H1 (cell line): Measurements from ENCODE around the gene FRG2C. TPM values are rescaled to one million over a fixed set of nuclear protein-coding genes. Genes with fewer than 3 reads are reported as not detected.
A peak's percentile ranks its signal among the peaks of the same experiment; 100 is the strongest.
"Not testable (repeated sequence)": the region's sequence is repeated elsewhere in the genome, so short reads cannot be mapped to it uniquely, and the experiment has no call there.

Experiments used
- CTCF ChIA-PET: fragments of 300-600 bp; sonication (Branson Sonifier 250); formaldehyde crosslinking; loops from one replicate; lab custom pipeline; 2021; ENCODE audit not compliant: partially characterized antibody; lab: Charles Lee
- POLR2A ChIA-PET: fragments of 300-600 bp; sonication (Branson Sonifier 250); formaldehyde crosslinking; loops from one replicate; lab custom pipeline; 2021; ENCODE audit warnings: inconsistent platforms; ENCODE audit not compliant: partially characterized antibody; lab: Charles Lee
- DNase-seq, 2 experiments: peaks; one replicate each; pipeline versions ENCODE4 v3.0.0 to v3.0.0-alpha.2; 2010 to 2022; ENCODE audit warnings: low spot score in 2 of 2, low read depth in 1 of 2, mixed read lengths in 1 of 2
- FAIRE-seq: peaks from 2 replicates; lab custom pipeline; 2011; peaks lifted over from hg19 to GRCh38; lab: Jason Lieb, UNC
- H2AFZ ChIP-seq: 2 replicates; pipeline ENCODE4 v1.8.1; 2012; ENCODE audit warnings: low read length, inconsistent platforms
- H2AK5ac ChIP-seq: 2 replicates; pipeline ENCODE4 v1.6.1; 2013; ENCODE audit warnings: low read depth, low read length
- H2BK120ac ChIP-seq: replicated peaks from 2 replicates; pipeline ENCODE3; 2013; ENCODE audit warnings: low read depth, low read length, inconsistent platforms
- H2BK12ac ChIP-seq: 2 replicates; pipeline ENCODE4 v1.6.1; 2013; ENCODE audit warnings: low read depth, low read length
- H2BK15ac ChIP-seq: 2 replicates; pipeline ENCODE4 v1.6.1; 2013; ENCODE audit warnings: low read length
- H2BK20ac ChIP-seq: 2 replicates; pipeline ENCODE4 v1.6.1; 2013; ENCODE audit warnings: low read length
- H2BK5ac ChIP-seq: 2 replicates; pipeline ENCODE4 v1.6.1; 2013; ENCODE audit warnings: low read depth, low read length
- H3K14ac ChIP-seq: 2 replicates; pipeline ENCODE4 v1.6.1; 2013; ENCODE audit warnings: inconsistent platforms; ENCODE audit not compliant: insufficient read length
- H3K18ac ChIP-seq: 2 replicates; pipeline ENCODE4 v1.6.1; 2013; ENCODE audit warnings: low read length; ENCODE audit errors: extremely low read depth
- H3K23ac ChIP-seq: 2 replicates; pipeline ENCODE4 v1.6.1; 2013; ENCODE audit warnings: inconsistent platforms; ENCODE audit not compliant: insufficient read length
- H3K23me2 ChIP-seq: 2 replicates; pipeline ENCODE4 v1.6.1; 2013; ENCODE audit warnings: low read depth, low read length
- H3K27ac ChIP-seq: 2 replicates; pipeline ENCODE4 v1.6.1; 2011; ENCODE audit warnings: low read depth, low read length, inconsistent platforms
- H3K27me3 ChIP-seq, 4 experiments: replicated peaks in 1 of 4; 1 replicate in 1 of 4; 2 replicates in 3 of 4; pipeline versions ENCODE4 v1.6.1 to v1.8.1; 2011 to 2013; ENCODE audit warnings: low read length in 3 of 4, mild to moderate bottlenecking in 3 of 4, inconsistent platforms in 2 of 4, mixed read lengths in 2 of 4, moderate library complexity in 1 of 4; ENCODE audit not compliant: control insufficient read depth in 3 of 4, insufficient read depth in 3 of 4; ENCODE audit errors: extremely low read depth in 1 of 4
- H3K36me3 ChIP-seq, 4 experiments: 2 replicates each; pipeline versions ENCODE4 v1.6.1 to v1.8.1; 2011 to 2013; ENCODE audit warnings: mild to moderate bottlenecking in 4 of 4, low read length in 3 of 4, moderate library complexity in 2 of 4, control low read depth in 1 of 4, inconsistent platforms in 1 of 4; ENCODE audit not compliant: insufficient read depth in 4 of 4, control insufficient read depth in 2 of 4
- H3K4ac ChIP-seq: replicated peaks from 2 replicates; pipeline ENCODE3; 2013; ENCODE audit warnings: low read length, low read depth, mixed read lengths, inconsistent platforms; ENCODE audit not compliant: insufficient read length
- H3K4me1 ChIP-seq, 4 experiments: replicated peaks in 1 of 4; 1 replicate in 1 of 4; 2 replicates in 3 of 4; pipeline versions ENCODE4 v1.6.1 to v1.8.1; 2011 to 2013; ENCODE audit warnings: low read length in 3 of 4, inconsistent platforms in 2 of 4, mixed read lengths in 1 of 4; ENCODE audit not compliant: insufficient read depth in 4 of 4, control insufficient read depth in 3 of 4
- H3K4me2 ChIP-seq, 2 experiments: 2 replicates each; pipeline versions ENCODE4 v1.6.1 to v1.8.1; 2011 to 2013; ENCODE audit warnings: low read depth in 2 of 2, low read length in 2 of 2, control low read depth in 1 of 2, inconsistent platforms in 1 of 2, mild to moderate bottlenecking in 1 of 2; ENCODE audit not compliant: insufficient read depth in 1 of 2
- H3K4me3 ChIP-seq, 4 experiments: fragments of 200-600, 300-600 bp in 1 of 4; sonication (generic), shearing (Covaris generic), sonication (Bioruptor Twin) in 1 of 4; 2 replicates each; pipeline versions ENCODE4 v1.5.1 to v1.8.1; 2011 to 2016; ENCODE audit warnings: low read length in 4 of 4, low read depth in 3 of 4, control low read depth in 2 of 4, inconsistent platforms in 2 of 4, mild to moderate bottlenecking in 2 of 4, mixed read lengths in 1 of 4, moderate library complexity in 1 of 4; ENCODE audit not compliant: insufficient read depth in 2 of 4; ENCODE audit errors: extremely low read depth in 1 of 4
- H3K56ac ChIP-seq: replicated peaks from 2 replicates; pipeline ENCODE3; 2013; ENCODE audit warnings: low read depth, mild to moderate bottlenecking, mixed read lengths, low read length, inconsistent platforms; ENCODE audit not compliant: insufficient read length
- H3K79me1 ChIP-seq: 2 replicates; pipeline ENCODE4 v1.6.1; 2013; ENCODE audit warnings: low read depth, low read length, control low read depth
- H3K79me2 ChIP-seq, 2 experiments: 2 replicates each; pipeline versions ENCODE4 v1.6.1 to v1.8.1; 2012 to 2013; ENCODE audit warnings: low read length in 2 of 2, mild to moderate bottlenecking in 2 of 2, inconsistent platforms in 1 of 2; ENCODE audit not compliant: insufficient read depth in 2 of 2, control insufficient read depth in 1 of 2
- H3K9ac ChIP-seq, 4 experiments: replicated peaks in 1 of 4; 1 replicate in 1 of 4; 2 replicates in 3 of 4; pipeline versions ENCODE4 v1.6.1 to v1.8.1; 2011 to 2013; ENCODE audit warnings: low read depth in 3 of 4, low read length in 3 of 4, control low read depth in 2 of 4, mild to moderate bottlenecking in 2 of 4, moderate library complexity in 2 of 4, inconsistent platforms in 1 of 4; ENCODE audit errors: extremely low read depth in 1 of 4
- H3K9me3 ChIP-seq, 2 experiments: 2 replicates each; pipeline versions ENCODE4 v1.6.1 to v1.8.1; 2012 to 2013; ENCODE audit warnings: mild to moderate bottlenecking in 2 of 2, moderate library complexity in 2 of 2, control low read depth in 1 of 2, inconsistent platforms in 1 of 2, low read depth in 1 of 2, low read length in 1 of 2, mixed read lengths in 1 of 2; ENCODE audit not compliant: insufficient read depth in 2 of 2
- H4K20me1 ChIP-seq, 2 experiments: replicated peaks in 1 of 2; 2 replicates each; pipeline versions ENCODE3 to v1.8.1; 2011 to 2013; ENCODE audit warnings: inconsistent platforms in 2 of 2, low read length in 2 of 2, mild to moderate bottlenecking in 1 of 2; ENCODE audit not compliant: insufficient read depth in 2 of 2, control insufficient read depth in 1 of 2
- H4K5ac ChIP-seq: 2 replicates; pipeline ENCODE4 v1.6.1; 2013; ENCODE audit warnings: low read length, low read depth, mixed read lengths, inconsistent platforms; ENCODE audit not compliant: insufficient read length
- H4K8ac ChIP-seq: 2 replicates; pipeline ENCODE4 v1.8.0; 2013; ENCODE audit warnings: mild to moderate bottlenecking, moderate library complexity, low read length, inconsistent platforms; ENCODE audit not compliant: insufficient read depth; ENCODE audit errors: extremely low read depth
- H4K91ac ChIP-seq: replicated peaks from 2 replicates; pipeline ENCODE3; 2013; ENCODE audit warnings: low read length, mixed read lengths, inconsistent platforms; ENCODE audit not compliant: insufficient read length
- ASH2L ChIP-seq: fragments of 200-600, 300-600 bp; sonication (generic); IDR thresholded peaks from one replicate; pipeline ENCODE4 v1.7.1; 2017; ENCODE audit warnings: low read length
- KDM4A ChIP-seq: IDR thresholded peaks from one replicate; pipeline ENCODE4 v1.7.1; 2012; ENCODE audit warnings: low read depth, mild to moderate bottlenecking, moderate library complexity, low read length, inconsistent platforms; ENCODE audit not compliant: severe bottlenecking
- PHF8 ChIP-seq: fragments of 200-600 bp; sonication (generic); conservative IDR thresholded peaks from 2 replicates; pipeline ENCODE4 v1.7.1; 2012; ENCODE audit warnings: low read depth, mild to moderate bottlenecking, inconsistent platforms, low read length, moderate library complexity
- RAD21 ChIP-seq, 2 experiments: IDR thresholded peaks in 1 of 2; conservative IDR thresholded peaks in 1 of 2; 2 replicates each; pipeline ENCODE4 v1.6.1; 2011; ENCODE audit warnings: low read depth in 2 of 2, low read length in 2 of 2, improper control_type of control experiment in 1 of 2, inconsistent platforms in 1 of 2, mild to moderate bottlenecking in 1 of 2, moderate library complexity in 1 of 2
- SIN3A ChIP-seq, 2 experiments: IDR thresholded peaks in 1 of 2; conservative IDR thresholded peaks in 1 of 2; 2 replicates each; pipeline ENCODE4 v1.6.1; 2011 to 2012; ENCODE audit warnings: low read length in 2 of 2, improper control_type of control experiment in 1 of 2, low read depth in 1 of 2, mild to moderate bottlenecking in 1 of 2
- TEAD4 ChIP-seq: IDR thresholded peaks from 2 replicates; pipeline ENCODE4 v1.6.1; 2012; ENCODE audit warnings: low read depth, low read length, inconsistent platforms, mixed read lengths
- WGBS, 2 experiments: shearing (Covaris generic) in 1 of 2; methylation state at CpG; one replicate each; pipeline versions ENCODE4 v1.1.6 to v1.1.7; 2013 to 2015; ENCODE audit warnings: low lambda C conversion rate in 2 of 2, mixed read lengths in 2 of 2, inconsistent platforms in 1 of 2, low coverage in 1 of 2, missing lambda C conversion rate in 1 of 2; ENCODE audit not compliant: insufficient replicate concordance in 2 of 2, insufficient coverage in 1 of 2, insufficient read length in 1 of 2; ENCODE audit errors: extremely low coverage in 1 of 2, missing lambda C conversion rate in 1 of 2; 5-methylcytosine and 5-hydroxymethylcytosine counted together
- polyA plus RNA-seq, 7 experiments: library from polyadenylated mRNA; depleted of rRNA in 3 of 7; stranded (reverse) in 5 of 7; unstranded in 2 of 7; fragments of >200 nt in 5 of 7; fragments of 200-250 nt in 2 of 7; gene quantifications; 1 replicate in 5 of 7; 2 replicates in 1 of 7; 4 replicates in 1 of 7; pipeline versions ENCODE4 v1.2.1 to v1.2.3, GENCODE V29; 2011 to 2013; ENCODE audit warnings: missing spikeins in 2 of 7, mixed read lengths in 2 of 7
- total RNA-seq: library from RNA; stranded (reverse); fragmentation: NEBNext Ultra II Directional; extraction: Animal tissue kit (Norgen Biotek cat#: 25700); gene quantifications from 2 replicates; pipeline ENCODE4 v1.2.1, GENCODE V29; 2021
- TF ChIP-seq, protein P1 (sequence below), 3 experiments: IDR thresholded peaks; 1 replicate in 2 of 3; 2 replicates in 1 of 3; pipeline versions ENCODE4 v1.5.1 to v1.6.1; 2011; ENCODE audit warnings: low read length in 3 of 3, mild to moderate bottlenecking in 3 of 3, inconsistent platforms in 2 of 3, low read depth in 1 of 3, moderate library complexity in 1 of 3; ENCODE audit not compliant: insufficient read depth in 1 of 3; ENCODE audit errors: control extremely low read depth in 1 of 3

The FRG2C gene
- total and polyA plus RNA-seq, 2 of the 8 experiments (the other 6 are each of a cell fraction or from before 2014, with no cell fraction given), result not detected

GRCh38 chr3:75658411-75659107 lies 5.6 kb upstream of the FRG2C start:
- WGBS, 2 experiments, result 1% methylated on average over 16 of the region's 42 CpGs; no CpG with 5 or more reads in 1 of the 2 experiments
- peak overlapping the region; percentile 67; the same call in 1 of the 2 replicates for H2AFZ ChIP-seq

More at GRCh38 chr3:75658411-75659107, 5.6 kb upstream of the FRG2C start:
- H3K4me1 ChIP-seq, H3K14ac ChIP-seq, FAIRE-seq, H3K56ac ChIP-seq, H2BK12ac ChIP-seq, H4K20me1 ChIP-seq, H2BK15ac ChIP-seq, H3K79me2 ChIP-seq, H4K8ac ChIP-seq, H3K23me2 ChIP-seq, H3K79me1 ChIP-seq, H3K9me3 ChIP-seq, H3K18ac ChIP-seq, H3K36me3 ChIP-seq, H4K91ac ChIP-seq, POLR2A ChIA-PET, H2BK20ac ChIP-seq, H2AK5ac ChIP-seq, H3K27ac ChIP-seq, H3K23ac ChIP-seq, H2BK120ac ChIP-seq, H3K4ac ChIP-seq, H4K5ac ChIP-seq, H2BK5ac ChIP-seq: not testable (repeated sequence)
- CTCF ChIA-PET, result interaction anchor here (0.9 to 1.4 kb wide), 4 partner anchors 14 to 78 kb away, joined by 3 read pairs; no protein-coding TSS in a partner anchor
- Histone ChIP-seq H3K4me2 (peak overlapping the region; percentile 58 to 72), H3K4me3 (peak overlapping the region; percentile 72 to 80 (median 77)), H3K27me3 (peaks cover 15 to 40% (median 30%) of the 10 kb centered on the region in 4 experiments), H3K9ac (peak overlapping the region in 1 of 4 experiments; percentile 16; a peak in 1 of 7 replicates)
- peak in 1 of 2 experiments; percentile 85 for DNase-seq
- peak; percentile 66 for TF ChIP-seq ASH2L
- TF ChIP-seq PHF8, result 0 out of 2 replicates have a peak, but pooled peaks have one; percentile 15
- 0 out of 4 replicates have a peak, but pooled peaks of 1 of the 2 experiments have one; percentile 2 for TF ChIP-seq RAD21 (IDR thresholded peaks at IDR 0.05 in 1 of 2, conservative IDR thresholded peaks at IDR 0.05 in 1 of 2; ENCODE audit: low read depth in 2 of 2, low read length in 2 of 2)
- TF ChIP-seq KDM4A, result peak; percentile 90
- TF ChIP-seq SIN3A (conservative IDR thresholded peaks at IDR 0.05 in 1 of 2, IDR thresholded peaks at IDR 0.05 in 1 of 2; ENCODE audit: low read depth in 1 of 2, low read length in 2 of 2), result 0 out of 4 replicates have a peak, but pooled peaks of 1 of the 2 experiments have one; percentile 9
- TF ChIP-seq, protein P1, sequence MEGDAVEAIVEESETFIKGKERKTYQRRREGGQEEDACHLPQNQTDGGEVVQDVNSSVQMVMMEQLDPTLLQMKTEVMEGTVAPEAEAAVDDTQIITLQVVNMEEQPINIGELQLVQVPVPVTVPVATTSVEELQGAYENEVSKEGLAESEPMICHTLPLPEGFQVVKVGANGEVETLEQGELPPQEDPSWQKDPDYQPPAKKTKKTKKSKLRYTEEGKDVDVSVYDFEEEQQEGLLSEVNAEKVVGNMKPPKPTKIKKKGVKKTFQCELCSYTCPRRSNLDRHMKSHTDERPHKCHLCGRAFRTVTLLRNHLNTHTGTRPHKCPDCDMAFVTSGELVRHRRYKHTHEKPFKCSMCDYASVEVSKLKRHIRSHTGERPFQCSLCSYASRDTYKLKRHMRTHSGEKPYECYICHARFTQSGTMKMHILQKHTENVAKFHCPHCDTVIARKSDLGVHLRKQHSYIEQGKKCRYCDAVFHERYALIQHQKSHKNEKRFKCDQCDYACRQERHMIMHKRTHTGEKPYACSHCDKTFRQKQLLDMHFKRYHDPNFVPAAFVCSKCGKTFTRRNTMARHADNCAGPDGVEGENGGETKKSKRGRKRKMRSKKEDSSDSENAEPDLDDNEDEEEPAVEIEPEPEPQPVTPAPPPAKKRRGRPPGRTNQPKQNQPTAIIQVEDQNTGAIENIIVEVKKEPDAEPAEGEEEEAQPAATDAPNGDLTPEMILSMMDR (IDR thresholded peaks at IDR 0.05; ENCODE audit: control extremely low read depth in 1 of 3, insufficient read depth in 1 of 3, low read depth in 1 of 3, low read length in 3 of 3), result peak; percentile 28 to 45 (median 43)
- TF ChIP-seq TEAD4, result 0 out of 2 replicates have a peak, but pooled peaks have one; percentile 8
